Subcutaneous adipose tissue (tissue), 4 donors: ENCODE results near the gene GAB1. TPM values are rescaled to one million over a fixed set of nuclear protein-coding genes. Genes with fewer than 3 reads are reported as not detected.

Experiments
- CTCF ChIP-seq: fragments of 450-650 bp; IDR thresholded peaks from one replicate; pipeline ENCODE4 v1.5.1; 2016; ENCODE audit warnings: low read depth, mild to moderate bottlenecking, control low read depth, antibody characterized with exemption, moderate library complexity
- total RNA-seq, 4 donors: library from RNA; depleted of rRNA; stranded (reverse); fragments of >200 nt; gene quantifications; one replicate each; pipeline ENCODE4 v1.1.0, GENCODE V29; 2016

The GAB1 gene
- total RNA-seq, 4 donors from 2014 or later, result 21.8 to 41.3 (median 31.7) TPM

GRCh38 chr4:143437476-143437875 is 100.8 kb downstream of the GAB1 start:
- TF ChIP-seq CTCF, result no peak

- TF ChIP-seq CTCF, result no peak
Observed at GRCh38 chr4:143437937-143438336, 101.3 kb downstream of the GAB1 start.

- TF ChIP-seq CTCF, result no peak
Observed at GRCh38 chr4:143438710-143439109, 102.0 kb downstream of the GAB1 start.

- TF ChIP-seq CTCF, result no peak
Observed at GRCh38 chr4:143441109-143441508, 104.4 kb downstream of the GAB1 start.

- TF ChIP-seq CTCF, result no peak
Observed at GRCh38 chr4:143441678-143442077, 105.0 kb downstream of the GAB1 start.

- TF ChIP-seq CTCF, result no peak
Observed at GRCh38 chr4:143443728-143444127, 107.1 kb downstream of the GAB1 start.

GRCh38 chr4:143451186-143451585 is 114.5 kb downstream of the GAB1 start:
- TF ChIP-seq CTCF, result no peak
